ACHN (cell line): Measurements from ENCODE around the gene RNF169.
"Not testable (repeated sequence)": the region's sequence is repeated elsewhere in the genome, so short reads cannot be mapped to it uniquely, and the experiment has no call there.

Experiments
- DNase-seq: peaks from one replicate; pipeline ENCODE4 v3.0.0-alpha.2; 2015
- in situ Hi-C: cut with HindIII; loops from 2 replicates; pipeline ENCODE4 v1.10.0; 2017; ENCODE audit warnings: low sequenced_read_pairs, low pct_ligation_motif_present, low pct_unique_long_range_greater_than_20kb

Gene RNF169

GRCh38 chr11:74723511-74723910 is 25.1 kb upstream of the RNF169 start:
- in situ Hi-C loops, result no loop called here
- DNase-seq, result no peak

- DNase-seq, result no peak
- in situ Hi-C loops, result no loop called here
Measured at GRCh38 chr11:74725701-74726100, 22.9 kb upstream of the RNF169 start.

GRCh38 chr11:74726547-74727182 is 22.0 kb upstream of the RNF169 start:
- DNase-seq, result peak; percentile 52
- in situ Hi-C loops, result no loop called here

GRCh38 chr11:74729397-74729796 is 19.3 kb upstream of the RNF169 start:
- no peak for DNase-seq
- in situ Hi-C loops, result no loop called here

GRCh38 chr11:74730571-74731260 is 17.9 kb upstream of the RNF169 start:
- no peak for DNase-seq
- in situ Hi-C loops, result no loop called here

GRCh38 chr11:74731301-74732094 is 17.2 kb upstream of the RNF169 start, which contains the start of gene CHRDL2:
Gene CHRDL2, minus strand, starts transcription at chr11:74731426. Its CDS starts 538 bp downstream, at chr11:74730888.
- in situ Hi-C loops, result no loop called here
- no peak for DNase-seq

- no peak for DNase-seq
- in situ Hi-C loops, result no loop called here
Measured at GRCh38 chr11:74734559-74734925, 14.1 kb upstream of the RNF169 start.

- in situ Hi-C loops, result no loop called here
Measured at GRCh38 chr11:74735365-74735928, 13.2 kb upstream of the RNF169 start.

GRCh38 chr11:74736031-74736430 is 12.6 kb upstream of the RNF169 start:
- no peak for DNase-seq
- in situ Hi-C loops, result no loop called here

More at GRCh38 chr11:74735365-74735928, 13.2 kb upstream of the RNF169 start:
- no peak for DNase-seq

- in situ Hi-C loops, result no loop called here
- DNase-seq, result peak; percentile 51
Measured at GRCh38 chr11:74739546-74740270, 8.9 kb upstream of the RNF169 start.

GRCh38 chr11:74742070-74742469 is 6.6 kb upstream of the RNF169 start:
- no peak for DNase-seq
- in situ Hi-C loops, result no loop called here

- no peak for DNase-seq
- in situ Hi-C loops, result no loop called here
Measured at GRCh38 chr11:74743640-74744039, 5.0 kb upstream of the RNF169 start.

- DNase-seq, result no peak
- in situ Hi-C loops, result no loop called here
Measured at GRCh38 chr11:74744277-74744676, 4.4 kb upstream of the RNF169 start.

GRCh38 chr11:74746868-74747267 is 1.8 kb upstream of the RNF169 start:
- no peak for DNase-seq
- in situ Hi-C loops, result no loop called here

GRCh38 chr11:74749127-74749964 is 697 bp downstream of the RNF169 start:
- in situ Hi-C loops, result no loop called here
- DNase-seq, result peak; percentile 50

- no peak for DNase-seq
- in situ Hi-C loops, result no loop called here
Measured at GRCh38 chr11:74749965-74750296, 1.3 kb downstream of the RNF169 start.

GRCh38 chr11:74750598-74750997 is 1.9 kb downstream of the RNF169 start:
- DNase-seq, in situ Hi-C loops: not testable (repeated sequence)

- DNase-seq, result no peak
- in situ Hi-C loops, result no loop called here
Measured at GRCh38 chr11:74751303-74751702, 2.7 kb downstream of the RNF169 start.
